CD4-positive, alpha-beta T cell treated with Interferon alpha-2 for 1 hour (primary cell): Measurements from ENCODE around the gene EIF1AD.
"Not testable (repeated sequence)": the region's sequence is repeated elsewhere in the genome, so short reads cannot be mapped to it uniquely, and the experiment has no call there.

Experiments used
- DNase-seq, 2 donors: peaks; one replicate each; pipeline ENCODE4 v3.0.0-alpha.2; 2020 to 2022

EIF1AD gene

GRCh38 chr11:65967329-65967934 is 34.5 kb downstream of the EIF1AD start:
- DNase-seq: no peak

- no peak for DNase-seq
Observed at GRCh38 chr11:65965986-65966762, 35.8 kb downstream of the EIF1AD start.

GRCh38 chr11:65964906-65965305 is 37.1 kb downstream of the EIF1AD start:
- DNase-seq: no peak

- DNase-seq: peak; percentile 49 to 66
Observed at GRCh38 chr11:65962141-65962564, 39.8 kb downstream of the EIF1AD start.

- peak; percentile 98 for DNase-seq
Observed at GRCh38 chr11:65961267-65962140, 40.5 kb downstream of the EIF1AD start, which contains the start of gene SART1. Gene SART1 (plus strand): TSS chr11:65961734. CDS start chr11:65961781, 47 bp downstream.

GRCh38 chr11:65960824-65961266 is 41.1 kb downstream of the EIF1AD start:
- no peak for DNase-seq

GRCh38 chr11:65958774-65959420 is 43.1 kb downstream of the EIF1AD start:
- DNase-seq: no peak

GRCh38 chr11:65958291-65958690 is 43.7 kb downstream of the EIF1AD start:
- no peak for DNase-seq

- no peak for DNase-seq
Observed at GRCh38 chr11:65954771-65955170, 47.2 kb downstream of the EIF1AD start.

GRCh38 chr11:65953471-65953870 is 48.5 kb downstream of the EIF1AD start:
- no peak for DNase-seq

GRCh38 chr11:65952052-65952521 is 49.9 kb downstream of the EIF1AD start:
- DNase-seq: no peak

- not testable (repeated sequence) for DNase-seq
Observed at GRCh38 chr11:65951641-65952040, 50.3 kb downstream of the EIF1AD start.

- not testable (repeated sequence) for DNase-seq
Observed at GRCh38 chr11:65950711-65951110, 51.2 kb downstream of the EIF1AD start.

GRCh38 chr11:65947603-65948125 is 54.3 kb downstream of the EIF1AD start:
- no peak for DNase-seq

- DNase-seq: no peak
Observed at GRCh38 chr11:65947133-65947532, 54.8 kb downstream of the EIF1AD start.

- DNase-seq: no peak
Observed at GRCh38 chr11:65946655-65947054, 55.3 kb downstream of the EIF1AD start.
